ENCODE measurements around the gene ARNT2.

The ARNT2 gene

GRCh38 chr15:80414546-80415357 is 10.6 kb downstream of the ARNT2 start:
- peak; percentile 16 for DNase-seq

GRCh38 chr15:80415358-80415670 is 11.1 kb downstream of the ARNT2 start:
- no peak for DNase-seq

GRCh38 chr15:80416702-80417101 is 12.5 kb downstream of the ARNT2 start:
- DNase-seq, result no peak

GRCh38 chr15:80418892-80419537 is 14.8 kb downstream of the ARNT2 start:
- DNase-seq, result peak; percentile 54

GRCh38 chr15:80419546-80419945 is 15.4 kb downstream of the ARNT2 start:
- peak; percentile 28 for DNase-seq

- no peak for DNase-seq
These were observed 16.5 kb downstream of the ARNT2 start for GRCh38 chr15:80420658-80421057.

GRCh38 chr15:80423215-80423614 is 19.0 kb downstream of the ARNT2 start:
- no peak for DNase-seq

GRCh38 chr15:80424381-80424780 is 20.2 kb downstream of the ARNT2 start:
- peak; percentile 13 for DNase-seq

- peak; percentile 26 for DNase-seq
These were observed 22.1 kb downstream of the ARNT2 start for GRCh38 chr15:80426316-80426715.

GRCh38 chr15:80429964-80430363 is 25.8 kb downstream of the ARNT2 start:
- DNase-seq, result peak; percentile 21

GRCh38 chr15:80431635-80432344 is 27.6 kb downstream of the ARNT2 start:
- peak; percentile 42 for DNase-seq

- DNase-seq, result no peak
These were observed 28.1 kb downstream of the ARNT2 start for GRCh38 chr15:80432345-80432702.

- peak; percentile 74 for DNase-seq
These were observed 29.7 kb downstream of the ARNT2 start for GRCh38 chr15:80433836-80434235.

- peak; percentile 56 for DNase-seq
These were observed 30.9 kb downstream of the ARNT2 start for GRCh38 chr15:80434926-80435720.

- DNase-seq, result peak; percentile 67
These were observed 32.5 kb downstream of the ARNT2 start for GRCh38 chr15:80436511-80437307.

GRCh38 chr15:80437334-80437891 is 33.2 kb downstream of the ARNT2 start:
- peak; percentile 23 for DNase-seq

- no peak for DNase-seq
These were observed 35.0 kb downstream of the ARNT2 start for GRCh38 chr15:80439140-80439539.

- DNase-seq, result peak; percentile 22
These were observed 35.8 kb downstream of the ARNT2 start for GRCh38 chr15:80440024-80440423.

GRCh38 chr15:80441041-80441440 is 36.9 kb downstream of the ARNT2 start:
- DNase-seq, result no peak

GRCh38 chr15:80441714-80442113 is 37.5 kb downstream of the ARNT2 start:
- no peak for DNase-seq

GRCh38 chr15:80442728-80443403 is 38.7 kb downstream of the ARNT2 start:
- DNase-seq, result peak; percentile 7

Data from islet precursor cell (in vitro differentiated cells).